Fibroblast of skin of scalp (primary cell): ENCODE data around the gene MYO10.

Experiments
- DNase-seq: peaks from one replicate; pipeline ENCODE4 v3.0.0-alpha.2; 2013

The MYO10 gene

DNA sequence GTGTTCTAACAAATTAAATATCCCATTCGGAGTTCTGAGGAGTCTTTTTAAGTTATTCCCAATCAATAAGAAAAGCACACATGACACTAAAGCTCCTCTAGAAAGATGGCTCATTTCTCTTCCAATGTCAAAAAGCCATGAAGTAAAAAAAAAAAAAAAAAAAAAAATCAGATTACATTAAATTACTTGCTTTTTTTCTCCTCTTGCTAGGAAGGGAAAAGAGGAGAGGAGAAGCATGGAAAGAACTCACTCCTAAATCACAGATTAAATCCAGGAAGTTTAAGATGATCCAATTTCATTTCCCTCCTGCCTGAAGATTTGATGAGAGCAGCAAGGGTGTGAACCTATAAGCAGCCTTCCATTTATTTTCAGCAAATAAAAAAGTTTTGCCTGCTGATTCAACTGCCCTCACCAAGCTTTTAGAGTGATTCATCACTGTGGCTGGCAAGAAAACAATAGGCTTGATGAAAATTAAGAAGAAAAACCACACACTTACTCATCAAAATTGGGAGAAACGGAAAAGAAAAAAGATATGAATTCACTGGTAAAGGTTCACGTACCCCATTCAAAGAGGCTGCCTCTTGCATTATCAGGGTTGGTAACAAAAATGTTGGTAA, 19.7 kb downstream of the MYO10 start:
- DNase-seq, result peak; percentile 96

- no peak for DNase-seq
Measured at GRCh38 chr5:16914584-16914983, 21.5 kb downstream of the MYO10 start.

DNA sequence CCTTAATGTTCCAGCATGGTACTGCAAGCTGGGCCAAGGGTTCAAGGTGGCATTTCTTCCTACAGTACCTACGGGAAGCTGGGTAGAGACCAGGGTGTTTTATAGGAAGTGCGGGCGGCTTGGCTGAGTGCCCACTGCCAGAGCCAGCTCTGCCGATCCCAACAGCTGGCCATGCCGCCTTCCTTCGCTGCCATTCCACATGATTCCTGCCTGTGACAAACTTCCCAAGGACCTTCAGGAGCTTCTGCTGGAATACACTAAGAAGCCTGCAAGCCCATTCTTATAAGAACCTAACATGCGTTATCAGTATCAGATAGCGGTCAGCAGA, 22.0 kb downstream of the MYO10 start:
- DNase-seq, result no peak

DNA sequence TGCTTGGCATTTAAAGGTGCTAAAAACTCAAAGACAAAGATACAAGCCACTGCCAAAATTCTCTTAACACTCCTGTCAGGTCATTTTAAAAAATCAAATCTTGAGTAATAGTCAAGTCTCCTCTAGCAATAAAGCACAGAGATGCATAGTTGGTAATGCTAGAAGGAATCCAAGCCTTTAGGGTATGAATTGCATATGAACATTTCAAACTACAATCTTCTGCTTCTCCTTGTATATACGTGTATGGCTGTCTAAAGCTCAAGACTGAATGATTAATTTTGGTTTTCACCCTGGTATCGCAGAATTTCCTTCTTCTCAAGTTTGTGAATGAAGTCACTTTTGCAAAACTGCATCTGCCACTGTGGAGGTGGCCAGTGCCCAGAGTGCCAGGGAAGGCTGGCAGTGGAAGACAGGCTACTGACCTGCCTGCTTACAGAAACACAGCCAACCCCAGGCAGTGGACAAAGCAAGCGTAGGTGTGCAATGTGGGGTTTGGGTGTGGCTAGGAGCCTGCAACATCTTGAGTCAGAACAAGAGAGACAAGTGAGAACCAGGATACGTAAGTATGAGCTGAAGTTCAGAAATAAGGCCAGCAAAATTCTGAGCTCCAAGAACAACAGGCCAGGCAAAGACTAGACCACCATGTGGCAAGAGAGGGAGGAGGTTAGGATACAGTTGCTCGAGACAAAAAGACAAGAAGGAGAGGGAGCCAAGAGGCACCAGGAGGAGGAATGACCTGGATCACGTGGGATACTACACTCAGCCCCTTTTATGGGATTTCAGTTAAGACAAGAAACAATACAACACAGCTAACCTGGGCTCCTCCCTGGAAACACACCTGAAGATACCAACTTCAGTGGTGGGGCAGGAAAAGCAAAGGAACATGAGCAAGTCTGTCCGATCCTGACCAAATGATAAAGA, 22.6 kb downstream of the MYO10 start:
- no peak for DNase-seq

GRCh38 chr5:16912080-16912479, 24.0 kb downstream of the MYO10 start:
- no peak for DNase-seq

GRCh38 chr5:16909464-16909863, 26.6 kb downstream of the MYO10 start:
- DNase-seq, result peak; percentile 26

GRCh38 chr5:16907270-16907669, 28.8 kb downstream of the MYO10 start:
- DNase-seq, result no peak

- DNase-seq, result no peak
Measured at GRCh38 chr5:16906255-16906654, 29.8 kb downstream of the MYO10 start.

- no peak for DNase-seq
Measured at GRCh38 chr5:16903480-16904300, 32.4 kb downstream of the MYO10 start.

- peak; percentile 40 for DNase-seq
Measured at GRCh38 chr5:16902846-16903245, 33.2 kb downstream of the MYO10 start.

DNA sequence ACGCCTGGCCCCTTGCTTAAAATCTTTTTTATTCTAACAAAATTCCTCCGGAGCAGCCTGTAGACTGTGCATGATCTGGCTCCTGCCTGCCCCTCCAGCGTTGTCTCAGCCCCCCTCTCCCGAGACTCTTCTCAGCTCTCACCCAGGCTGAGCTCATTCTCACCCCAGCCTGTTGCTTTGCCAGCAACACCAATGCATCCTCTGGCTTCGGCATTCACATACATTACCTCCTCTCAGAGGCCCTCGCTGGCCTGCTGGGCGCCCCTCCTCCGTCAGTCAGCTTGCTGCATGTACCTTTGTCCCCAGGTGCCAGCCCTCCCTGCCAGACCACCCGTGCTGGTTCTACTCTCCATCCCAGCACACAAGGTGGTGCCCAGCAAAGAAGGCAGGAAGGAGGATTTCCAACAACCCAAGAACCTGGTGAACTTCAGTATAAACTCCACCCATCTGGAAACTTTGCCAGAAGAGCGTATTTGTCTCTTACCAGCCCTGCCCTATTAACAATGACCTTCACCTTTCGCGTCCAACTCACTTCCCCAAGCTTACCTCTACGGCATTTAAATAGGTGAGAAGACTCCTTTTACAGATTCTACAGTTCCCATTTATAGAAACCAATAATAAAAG, 35.0 kb downstream of the MYO10 start:
- no peak for DNase-seq

- no peak for DNase-seq
Measured at GRCh38 chr5:16899171-16899570, 36.9 kb downstream of the MYO10 start.

- no peak for DNase-seq
Measured at GRCh38 chr5:16897800-16898199, 38.3 kb downstream of the MYO10 start.

DNA sequence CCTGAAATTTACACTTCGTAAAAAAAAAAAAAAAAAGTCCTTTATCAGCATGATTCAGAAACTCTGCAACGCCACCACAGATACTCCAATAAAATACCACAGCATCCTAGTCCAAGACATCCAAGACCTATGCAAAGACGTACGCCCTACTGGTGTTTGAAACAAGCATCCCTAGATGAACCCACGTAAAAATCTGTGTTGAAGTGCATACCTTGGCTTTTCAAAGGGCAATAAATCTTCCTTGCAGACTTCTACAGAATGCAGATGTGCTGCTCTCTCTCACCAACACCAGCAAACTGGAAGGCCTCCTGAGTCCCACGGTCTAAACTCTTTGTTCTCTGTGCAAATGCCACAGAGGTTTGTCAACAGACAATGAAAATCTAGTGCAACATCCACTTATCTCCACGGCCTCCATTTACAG, 38.8 kb downstream of the MYO10 start:
- DNase-seq, result no peak

DNA sequence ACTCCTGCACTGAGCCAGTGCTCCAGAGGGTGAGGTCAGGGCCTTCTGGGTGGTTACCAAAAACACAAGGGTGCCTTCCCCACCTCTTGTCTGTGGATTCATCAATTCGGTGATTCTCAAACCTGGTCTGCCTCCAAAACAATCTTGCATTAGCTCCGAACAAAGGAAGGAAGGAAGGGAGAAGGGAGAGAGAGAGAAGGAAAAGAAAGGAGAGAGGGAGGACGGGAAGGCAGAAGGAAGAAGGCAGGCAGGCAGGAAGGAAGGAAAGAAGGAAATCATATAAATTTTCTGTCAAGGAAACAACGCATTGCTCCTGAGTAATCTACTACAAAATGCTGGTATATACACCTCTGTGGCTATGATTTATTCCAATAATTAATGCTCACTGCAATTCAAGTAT, 39.3 kb downstream of the MYO10 start:
- no peak for DNase-seq

DNA sequence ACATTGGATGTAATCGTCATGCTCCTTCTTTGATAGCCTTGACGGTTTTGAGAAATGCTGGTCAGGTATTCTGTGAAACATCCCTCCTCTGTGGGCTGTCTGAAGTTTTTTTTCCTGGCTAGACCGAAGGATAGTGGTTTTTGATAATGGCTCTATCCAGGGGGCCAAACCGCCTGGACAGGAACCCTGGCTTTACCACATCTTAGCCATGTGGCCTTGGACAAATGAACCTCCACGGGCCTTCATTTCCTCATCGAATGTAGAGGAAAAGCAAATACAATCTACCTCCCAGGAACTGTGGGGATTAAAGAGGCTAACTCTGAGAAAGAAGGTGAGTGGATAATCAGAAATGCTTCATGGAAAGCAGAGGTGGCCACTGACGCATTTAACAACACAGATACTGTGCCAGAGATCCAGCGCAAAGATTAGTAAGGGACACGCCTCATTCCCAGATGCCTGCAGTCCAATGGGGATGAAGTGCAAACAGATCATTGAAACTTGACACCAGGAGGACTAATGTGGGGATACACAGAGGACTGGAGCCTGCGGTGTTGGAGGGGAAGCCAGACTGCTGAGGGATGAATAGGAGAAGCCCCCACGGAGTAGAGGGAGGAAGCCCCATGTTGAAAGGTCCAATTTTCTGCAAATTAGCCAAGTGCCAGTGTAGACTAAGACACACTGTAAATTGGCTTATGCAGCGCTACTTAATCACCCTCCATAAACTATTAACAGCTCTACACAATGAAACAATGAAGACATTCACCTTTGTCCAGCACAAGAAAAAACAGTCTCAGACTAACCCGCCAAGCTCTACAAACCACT, 41.6 kb downstream of the MYO10 start:
- peak; percentile 79 for DNase-seq

GRCh38 chr5:16891033-16891432, 45.1 kb downstream of the MYO10 start:
- DNase-seq, result no peak

GRCh38 chr5:16889972-16890519, 46.0 kb downstream of the MYO10 start:
- peak; percentile 70 for DNase-seq

GRCh38 chr5:16889203-16889971, 46.7 kb downstream of the MYO10 start:
- DNase-seq, result peak; percentile 54

- peak; percentile 67 for DNase-seq
Measured at GRCh38 chr5:16888694-16889124, 47.4 kb downstream of the MYO10 start.
